ENCODE measurements around the gene PRDM11. TPM values are rescaled to one million over a fixed set of nuclear protein-coding genes. Genes with fewer than 3 reads are reported as not detected.

PRDM11 gene
- total and polyA plus RNA-seq, 10 donors: 1.7 to 24.3 (median 15.3) TPM

- TF ChIP-seq, protein P1, sequence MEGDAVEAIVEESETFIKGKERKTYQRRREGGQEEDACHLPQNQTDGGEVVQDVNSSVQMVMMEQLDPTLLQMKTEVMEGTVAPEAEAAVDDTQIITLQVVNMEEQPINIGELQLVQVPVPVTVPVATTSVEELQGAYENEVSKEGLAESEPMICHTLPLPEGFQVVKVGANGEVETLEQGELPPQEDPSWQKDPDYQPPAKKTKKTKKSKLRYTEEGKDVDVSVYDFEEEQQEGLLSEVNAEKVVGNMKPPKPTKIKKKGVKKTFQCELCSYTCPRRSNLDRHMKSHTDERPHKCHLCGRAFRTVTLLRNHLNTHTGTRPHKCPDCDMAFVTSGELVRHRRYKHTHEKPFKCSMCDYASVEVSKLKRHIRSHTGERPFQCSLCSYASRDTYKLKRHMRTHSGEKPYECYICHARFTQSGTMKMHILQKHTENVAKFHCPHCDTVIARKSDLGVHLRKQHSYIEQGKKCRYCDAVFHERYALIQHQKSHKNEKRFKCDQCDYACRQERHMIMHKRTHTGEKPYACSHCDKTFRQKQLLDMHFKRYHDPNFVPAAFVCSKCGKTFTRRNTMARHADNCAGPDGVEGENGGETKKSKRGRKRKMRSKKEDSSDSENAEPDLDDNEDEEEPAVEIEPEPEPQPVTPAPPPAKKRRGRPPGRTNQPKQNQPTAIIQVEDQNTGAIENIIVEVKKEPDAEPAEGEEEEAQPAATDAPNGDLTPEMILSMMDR (IDR thresholded peaks at IDR 0.05 in 8 of 11, conservative IDR thresholded peaks at IDR 0.05 in 3 of 11): no peak
- TF ChIP-seq POLR2AphosphoS5 (IDR thresholded peaks at IDR 0.05): no peak
- TF ChIP-seq POLR2A (IDR thresholded peaks at IDR 0.05): no peak
- intact Hi-C loops (cut with DNase I; ENCODE audit: low total_unique reads): no loop called here
- Histone ChIP-seq H3K4me1 (peaks cover 0 to 64% (median 24%) of the 10 kb centered on the region in 6 donors), H3K4me3 (no peak overlapping the region), H3K36me3 (no peaks in the 10 kb centered on the region), H3K27ac (no peak overlapping the region), H3K9me3 (no peaks in the 10 kb centered on the region), H3K27me3 (replicated peaks in 1 of 7) (no peaks in the 10 kb centered on the region)
- peak; percentile 41 for DNase-seq
- WGBS, 5 donors: 84 to 92% (median 87%) methylated on average over 5 of the region's 5 CpGs
Observed at GRCh38 chr11:45165806-45166603, 19.6 kb downstream of the PRDM11 start.

DNA sequence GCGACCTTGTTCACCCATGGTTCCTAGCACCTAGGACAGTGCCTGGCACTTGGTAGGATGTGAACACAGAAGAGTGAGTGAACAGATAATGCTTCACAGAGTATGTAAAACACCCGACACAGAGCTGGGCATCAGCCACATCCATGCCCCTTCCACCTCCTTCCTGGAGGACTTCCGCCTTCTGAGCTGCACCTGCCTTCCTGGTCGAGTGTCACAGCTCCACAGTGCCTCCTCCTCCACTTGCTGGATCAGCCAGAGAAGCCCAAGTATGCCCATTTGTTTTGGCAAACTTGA, 20.1 kb downstream of the PRDM11 start:
- Histone ChIP-seq H3K27ac (no peak overlapping the region), H3K4me3 (no peak overlapping the region), H3K27me3 (replicated peaks in 1 of 7) (no peaks in the 10 kb centered on the region), H3K9me3 (no peaks in the 10 kb centered on the region), H3K4me1 (peaks cover 0 to 59% (median 19%) of the 10 kb centered on the region in 6 donors), H3K36me3 (no peaks in the 10 kb centered on the region)
- TF ChIP-seq, protein P1 (IDR thresholded peaks at IDR 0.05 in 8 of 11, conservative IDR thresholded peaks at IDR 0.05 in 3 of 11): no peak
- TF ChIP-seq POLR2A (IDR thresholded peaks at IDR 0.05) (no peak), POLR2AphosphoS5 (IDR thresholded peaks at IDR 0.05) (no peak)
- intact Hi-C loops (cut with DNase I; ENCODE audit: low total_unique reads): no loop called here
- no peak for DNase-seq
- 64 to 77% (median 68%) methylated on average over 4 of the region's 4 CpGs for WGBS, 5 donors

DNA sequence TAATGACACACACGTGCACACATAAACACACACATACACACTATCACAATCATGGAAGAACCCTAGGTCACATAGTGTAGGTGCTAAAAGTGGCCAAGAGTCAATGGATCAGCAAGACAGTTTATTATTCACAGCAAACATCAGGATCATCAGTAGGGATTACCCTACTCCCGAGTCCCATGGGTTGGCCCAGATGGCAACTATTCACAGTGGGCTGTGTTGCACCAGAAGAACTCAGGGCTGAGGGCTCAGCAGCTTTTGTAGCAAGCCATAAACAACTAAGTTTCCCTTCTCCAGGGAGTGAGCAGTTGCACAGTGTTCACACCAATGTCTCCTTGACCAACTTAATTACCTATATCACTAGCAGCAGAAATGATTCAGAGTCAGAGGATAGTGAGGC, 20.8 kb downstream of the PRDM11 start:
- Histone ChIP-seq H3K4me3 (no peak overlapping the region), H3K9me3 (no peaks in the 10 kb centered on the region), H3K4me1 (peaks cover 0 to 51% (median 16%) of the 10 kb centered on the region in 6 donors), H3K27ac (no peak overlapping the region), H3K36me3 (no peaks in the 10 kb centered on the region), H3K27me3 (replicated peaks in 1 of 7) (no peaks in the 10 kb centered on the region)
- TF ChIP-seq POLR2AphosphoS5 (IDR thresholded peaks at IDR 0.05) (no peak), POLR2A (IDR thresholded peaks at IDR 0.05) (no peak)
- TF ChIP-seq, protein P1 (IDR thresholded peaks at IDR 0.05 in 8 of 11, conservative IDR thresholded peaks at IDR 0.05 in 3 of 11): no peak
- no peak for DNase-seq
- WGBS, 5 donors: 81 to 96% (median 86%) methylated on average over 2 of the region's 2 CpGs
- intact Hi-C loops (cut with DNase I; ENCODE audit: low total_unique reads): no loop called here

DNA sequence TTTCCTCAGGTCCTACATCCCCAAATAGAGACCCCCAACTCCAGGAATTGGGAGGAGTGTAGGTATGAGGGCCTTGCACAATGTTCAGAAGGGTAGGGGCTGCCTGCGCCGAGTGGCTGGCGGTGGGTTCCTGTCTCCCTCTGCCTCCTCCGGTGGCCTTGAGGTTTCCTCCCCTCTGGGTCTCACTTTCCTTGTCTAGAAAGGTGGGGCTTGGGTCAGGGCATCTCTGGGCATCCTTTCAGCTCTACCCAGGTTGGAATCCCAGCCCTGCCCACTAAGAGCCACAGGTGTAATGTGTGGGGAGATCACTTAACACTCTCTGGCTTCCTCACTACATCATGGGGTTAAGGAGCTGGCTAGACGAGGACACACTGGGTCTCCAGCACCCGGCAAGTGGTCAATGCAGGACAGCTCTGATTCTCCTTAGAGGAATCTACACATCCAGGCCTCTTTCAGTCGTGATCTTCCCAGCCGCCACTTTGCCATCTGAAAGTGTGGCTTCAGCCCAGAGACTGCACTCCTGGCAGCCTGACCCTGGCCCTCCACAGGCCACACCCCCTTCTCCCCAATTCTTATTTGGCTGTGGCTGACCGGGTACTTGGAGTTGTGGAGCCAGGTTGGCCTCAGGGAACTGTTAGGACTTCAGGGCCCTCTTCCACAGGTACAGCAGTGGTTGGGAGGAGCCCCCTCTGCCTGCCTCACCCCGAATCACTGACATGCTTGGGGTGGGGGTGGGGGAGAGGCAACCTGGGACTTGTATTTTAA, 22.1 kb downstream of the PRDM11 start:
- H3K9me3 ChIP-seq: no peaks in the 10 kb centered on the region
- no peaks in the 10 kb centered on the region for H3K36me3 ChIP-seq
- TF ChIP-seq, protein P1 (IDR thresholded peaks at IDR 0.05 in 8 of 11, conservative IDR thresholded peaks at IDR 0.05 in 3 of 11): no peak
- TF ChIP-seq POLR2A (IDR thresholded peaks at IDR 0.05) (no peak), POLR2AphosphoS5 (IDR thresholded peaks at IDR 0.05) (no peak)
- intact Hi-C loops (cut with DNase I; ENCODE audit: low total_unique reads): no loop called here
- 52 to 68% (median 64%) methylated on average over 10 of the region's 10 CpGs for WGBS, 5 donors
- peak; percentile 48 for DNase-seq
- H3K27me3 ChIP-seq (replicated peaks in 1 of 7): no peaks in the 10 kb centered on the region
- peaks cover 0 to 39% (median 12%) of the 10 kb centered on the region in 6 donors for H3K4me1 ChIP-seq
- no peak overlapping the region for H3K4me3 ChIP-seq
- no peak overlapping the region for H3K27ac ChIP-seq

All from spleen (tissue), 11 donors.